ENCODE data around the gene FARS2. TPM values are rescaled to one million over a fixed set of nuclear protein-coding genes. Genes with fewer than 3 reads are reported as not detected.

FARS2 gene
- total and polyA plus RNA-seq, 9 of the 15 experiments (the other 6 are each of a cell fraction or from before 2014, with no cell fraction given): 16.5 to 62.2 (median 27.0) TPM

- no peak for DNase-seq (ENCODE audit: extremely low read depth in 1 of 4, low spot score in 3 of 4)
- WGBS (ENCODE audit: insufficient coverage, low coverage, missing lambda C conversion rate): 58% methylated on average over 1 of the region's 1 CpG
- in situ Hi-C loops (cut with MboI): no loop called here
- Histone ChIP-seq H3K36me3 (ENCODE audit: control insufficient read depth, insufficient read depth, low read length) (peaks cover 29% of the 10 kb centered on the region), H3K4me1 (replicated peaks in 1 of 2; ENCODE audit: control insufficient read depth in 2 of 2, insufficient read depth in 2 of 2, low read length in 2 of 2) (peaks cover 0 to 8% of the 10 kb centered on the region in 2 experiments; a peak in 3 of 5 replicates), H4K20me1 (replicated peaks; ENCODE audit: control insufficient read depth, insufficient read depth, low read length) (0 out of 2 replicates have a peak, but pooled peaks cover 3% of the 10 kb centered on the region), H2AFZ (ENCODE audit: low read depth, low read length) (no peak overlapping the region), H3K9me3 (replicated peaks; ENCODE audit: control insufficient read depth, insufficient read depth, low read depth, low read length) (no peaks in the 10 kb centered on the region), H3K9me1 (ENCODE audit: control insufficient read depth, insufficient read depth, low read length) (peaks cover 3% of the 10 kb centered on the region), H3K4me2 (ENCODE audit: insufficient read depth, low read length) (no peak overlapping the region), H3K4me3 (no peak overlapping the region), H3K27ac (ENCODE audit: extremely low read depth, low read depth, low read length) (no peak overlapping the region), H3K27me3 (ENCODE audit: control insufficient read depth in 2 of 2, insufficient read depth in 2 of 2, low read length in 2 of 2) (no peaks in the 10 kb centered on the region), H3K79me2 (ENCODE audit: control insufficient read depth, insufficient read depth, low read length) (no peaks in the 10 kb centered on the region), H3K9ac (ENCODE audit: insufficient read depth in 1 of 2, low read depth in 2 of 2, low read length in 2 of 2) (no peak overlapping the region)
- intact Hi-C loops (cut with micrococcal nuclease): no loop called here
- ChIA-PET POLR2A (interaction anchor here (0.7 to 1.4 kb wide), 2 partner anchors 14 to 159 kb away, joined by 3 read pairs; no protein-coding TSS in a partner anchor), CTCF (ENCODE audit: low intra/inter-chr PET ratio) (interaction anchor here (1.2 kb wide), 1 partner anchor 82 kb away, joined by 4 read pairs; no protein-coding TSS in a partner anchor)
- no TSS peak for BruUV-seq (replicated peaks)
- TF ChIP-seq NFE2L1 (tag; IDR thresholded peaks at IDR 0.05; ENCODE audit: borderline replicate concordance, low read depth) (no peak), REST (IDR thresholded peaks at IDR 0.05; ENCODE audit: borderline replicate concordance) (peak; percentile 31; the same call in 1 of the 2 replicates), REST (CRISPR knock-in tag; IDR thresholded peaks at IDR 0.05; ENCODE audit: low read depth) (no peak), SIRT6 (IDR thresholded peaks at IDR 0.05; ENCODE audit: low read depth, low read length) (no peak), CSDE1 (IDR thresholded peaks at IDR 0.05) (no peak), RAD21 (CRISPR knock-in tag; conservative IDR thresholded peaks at IDR 0.05 in 1 of 2, IDR thresholded peaks at IDR 0.05 in 1 of 2) (peak in 1 of 2 experiments; percentile 59; a peak in 2 of 4 replicates), PTTG1 (tag; IDR thresholded peaks at IDR 0.05; ENCODE audit: low read depth) (no peak), CTCF (IDR thresholded peaks at IDR 0.05 in 2 of 3, conservative IDR thresholded peaks at IDR 0.05 in 1 of 3; ENCODE audit: insufficient read depth in 2 of 3, low read depth in 1 of 3, low read length in 3 of 3) (peak in 2 of 3 experiments; percentile 27 to 53; a peak in 3 of 6 replicates), ZBTB17 (CRISPR knock-in tag; IDR thresholded peaks at IDR 0.05) (no peak), ZNF586 (CRISPR knock-in tag; conservative IDR thresholded peaks at IDR 0.05) (no peak), ZNF175 (CRISPR knock-in tag; IDR thresholded peaks at IDR 0.05; ENCODE audit: low read depth) (no peak)
- FAIRE-seq: no peak
- peak; percentile 47; the same call in 2 of the 3 replicates for ATAC-seq
These were observed 40.9 kb upstream of the FARS2 start for GRCh38 chr6:5220443-5220842.
